GM19099 (cell line): ENCODE measurements around the gene SPEG.
A peak's percentile ranks its signal among the peaks of the same experiment; 100 is the strongest.

Source experiments
- POLR2A ChIP-seq: IDR thresholded peaks from 3 replicates; pipeline ENCODE4 v1.6.1; 2011; ENCODE audit warnings: low read depth; ENCODE audit not compliant: insufficient read length; ENCODE audit errors: extremely low read depth

The SPEG gene

DNA sequence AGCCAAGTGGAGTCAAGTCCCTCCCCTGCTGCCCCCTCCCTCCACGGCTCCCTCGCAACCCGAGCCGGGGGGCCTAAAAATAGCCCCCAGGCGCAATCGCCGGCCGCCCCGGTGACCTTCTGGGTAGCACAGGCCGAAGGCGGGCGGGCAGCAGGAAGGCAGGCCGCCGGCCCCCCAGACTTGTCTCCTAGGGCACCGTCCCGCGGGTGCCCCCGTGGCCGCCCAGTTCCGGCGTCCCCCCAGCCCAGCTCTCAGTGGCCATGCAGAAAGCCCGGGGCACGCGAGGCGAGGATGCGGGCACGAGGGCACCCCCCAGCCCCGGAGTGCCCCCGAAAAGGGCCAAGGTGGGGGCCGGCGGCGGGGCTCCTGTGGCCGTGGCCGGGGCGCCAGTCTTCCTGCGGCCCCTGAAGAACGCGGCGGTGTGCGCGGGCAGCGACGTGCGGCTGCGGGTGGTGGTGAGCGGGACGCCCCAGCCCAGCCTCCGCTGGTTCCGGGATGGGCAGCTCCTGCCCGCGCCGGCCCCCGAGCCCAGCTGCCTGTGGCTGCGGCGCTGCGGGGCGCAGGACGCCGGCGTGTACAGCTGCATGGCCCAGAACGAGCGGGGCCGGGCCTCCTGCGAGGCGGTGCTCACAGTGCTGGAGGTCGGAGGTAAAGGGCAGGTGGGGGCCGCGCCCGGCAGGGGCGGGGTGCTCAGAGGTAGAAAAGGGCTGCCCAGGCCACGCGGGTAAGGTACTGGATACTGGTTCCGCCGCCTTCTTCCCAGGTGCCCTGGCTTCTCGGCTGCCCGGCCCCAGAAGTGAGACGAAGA is at the start of gene SPEG:
SPEG (plus strand) TSS at position 126 of the 808 bp plus-strand sequence; CDS start at position 261, 135 bp downstream.
- TF ChIP-seq POLR2A: no peak

DNA sequence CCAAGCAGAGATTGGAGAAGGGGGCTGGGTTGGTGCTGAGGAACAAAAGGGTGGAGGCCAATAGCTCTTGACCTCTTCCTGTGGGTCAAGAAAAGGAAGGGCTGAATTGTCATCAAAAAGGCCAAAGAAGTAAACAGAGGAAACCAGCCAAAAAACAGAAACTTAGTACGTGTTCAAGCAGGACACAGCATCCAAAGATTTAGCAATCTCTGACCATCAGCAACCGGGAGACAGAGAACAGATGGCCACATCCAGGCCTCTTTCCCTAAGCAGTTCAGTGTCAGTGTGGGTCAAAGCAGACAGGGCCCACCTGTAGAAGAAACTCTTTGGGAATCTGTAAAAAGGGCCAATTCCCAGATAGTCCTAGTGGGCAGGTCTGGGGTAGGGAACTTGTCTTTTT is 49.8 kb upstream of the SPEG start:
- no peak for TF ChIP-seq POLR2A

DNA sequence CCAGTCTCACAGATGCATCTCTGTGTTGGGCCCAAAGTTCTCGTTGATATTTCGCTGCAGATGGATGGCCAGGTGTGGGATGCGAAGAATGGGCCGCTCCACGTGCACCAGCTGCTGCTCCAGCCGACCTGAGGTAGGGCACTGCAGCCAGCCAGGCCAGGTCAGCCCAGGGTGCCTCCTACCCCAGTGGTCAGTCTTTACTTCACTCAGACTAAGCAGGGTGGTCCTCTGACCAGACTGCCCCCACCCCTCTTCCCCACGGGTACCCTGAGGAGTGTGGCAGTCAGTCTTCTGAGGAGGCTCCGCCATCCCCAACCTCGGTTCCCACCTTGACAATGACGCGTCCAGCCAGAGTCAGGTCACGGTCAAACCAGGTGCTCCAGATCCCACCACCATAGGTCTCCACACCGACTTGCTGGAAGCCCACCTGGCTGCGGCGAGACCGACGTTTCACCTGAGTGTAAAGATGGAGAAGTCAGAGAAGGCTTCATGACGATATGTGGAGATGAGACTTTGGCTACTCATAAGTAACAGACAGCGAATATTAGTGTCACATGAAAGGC is 48.6 kb upstream of the SPEG start:
- no peak for TF ChIP-seq POLR2A

GRCh38 chr2:219386532-219387280 is 47.9 kb upstream of the SPEG start:
- TF ChIP-seq POLR2A: no peak

DNA sequence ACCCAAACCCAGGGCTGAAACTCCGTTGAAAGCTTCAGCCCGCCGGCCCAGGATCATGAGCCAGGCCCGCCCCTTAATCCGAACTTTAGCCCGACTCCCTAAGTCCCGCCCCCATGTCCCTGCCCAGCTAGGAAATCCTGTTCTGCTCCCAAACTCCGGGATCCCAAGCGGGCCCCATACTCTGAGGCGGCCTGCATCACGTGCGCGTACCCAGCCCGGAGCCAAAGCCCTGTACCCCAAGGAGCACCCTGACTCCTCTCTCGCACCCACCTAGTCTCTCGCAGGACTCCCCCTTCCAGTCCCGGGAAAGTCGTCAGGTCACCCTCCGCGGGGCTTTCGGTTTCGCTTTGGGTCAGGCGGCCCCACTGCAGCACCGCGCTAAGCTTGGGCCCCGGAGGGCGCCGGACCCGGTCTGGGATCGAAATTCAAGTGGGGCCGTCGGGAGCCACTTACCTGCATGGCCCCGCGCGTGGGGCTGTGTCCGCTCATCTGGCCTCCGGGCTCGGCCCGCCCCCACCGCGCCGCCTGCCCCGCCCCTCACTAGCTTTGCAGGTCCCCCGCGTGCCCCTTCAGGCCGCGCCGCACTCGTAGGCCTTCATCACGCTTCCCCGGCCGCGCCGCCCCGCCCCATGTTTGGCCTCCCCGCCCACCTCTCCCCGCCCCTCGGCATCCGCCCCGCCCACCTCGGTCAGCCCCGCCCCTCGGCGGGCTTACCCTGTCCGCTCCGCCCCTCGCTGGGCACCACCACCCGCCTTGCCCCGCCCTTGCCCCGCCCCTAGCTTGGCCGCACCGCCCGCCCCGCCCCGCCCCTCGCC is 47.1 kb upstream of the SPEG start, which contains the start of gene DNPEP:
DNPEP (minus strand) TSS at position 607 of the 815 bp plus-strand sequence; CDS start at position 489, 118 bp downstream.
- TF ChIP-seq POLR2A: peak; percentile 60

- no peak for TF ChIP-seq POLR2A
Observed at GRCh38 chr2:219388121-219388906, 46.3 kb upstream of the SPEG start.

DNA sequence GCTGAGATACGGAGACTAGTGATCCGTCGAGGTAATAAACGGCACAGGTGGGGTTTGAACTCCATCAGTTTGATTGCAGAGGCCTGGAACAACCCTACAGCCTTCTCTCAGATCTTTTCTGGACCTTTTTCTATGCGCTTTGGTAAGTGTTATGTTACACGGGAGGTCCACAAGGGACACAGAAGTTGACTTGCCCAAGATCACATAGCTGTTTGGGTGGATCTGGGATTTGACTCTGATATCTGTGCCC is 45.8 kb upstream of the SPEG start:
- no peak for TF ChIP-seq POLR2A

DNA sequence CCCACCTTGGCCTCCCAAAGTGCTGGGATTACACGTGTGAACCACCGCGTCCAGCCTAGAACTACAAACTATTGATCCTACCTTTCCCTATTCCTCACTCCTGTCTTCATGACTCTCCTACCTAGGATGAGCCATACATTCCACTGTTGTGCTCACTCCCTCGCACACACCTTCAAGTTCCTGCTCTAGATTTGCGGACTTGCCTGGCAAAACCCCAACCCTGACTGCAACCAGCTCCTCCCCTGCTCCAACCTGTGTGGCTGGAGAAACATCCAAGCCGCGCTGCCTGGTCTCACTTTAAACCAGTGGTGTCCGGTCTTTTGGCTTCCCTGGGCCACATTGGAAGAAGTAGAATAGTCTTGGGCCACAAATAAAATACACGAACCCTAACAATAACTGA is 41.9 kb upstream of the SPEG start:
- TF ChIP-seq POLR2A: no peak

GRCh38 chr2:219395609-219396008 is 39.0 kb upstream of the SPEG start:
- no peak for TF ChIP-seq POLR2A

GRCh38 chr2:219396863-219397457 is 37.7 kb upstream of the SPEG start:
- TF ChIP-seq POLR2A: no peak

- TF ChIP-seq POLR2A: no peak
Observed at GRCh38 chr2:219398721-219399363, 35.8 kb upstream of the SPEG start.

DNA sequence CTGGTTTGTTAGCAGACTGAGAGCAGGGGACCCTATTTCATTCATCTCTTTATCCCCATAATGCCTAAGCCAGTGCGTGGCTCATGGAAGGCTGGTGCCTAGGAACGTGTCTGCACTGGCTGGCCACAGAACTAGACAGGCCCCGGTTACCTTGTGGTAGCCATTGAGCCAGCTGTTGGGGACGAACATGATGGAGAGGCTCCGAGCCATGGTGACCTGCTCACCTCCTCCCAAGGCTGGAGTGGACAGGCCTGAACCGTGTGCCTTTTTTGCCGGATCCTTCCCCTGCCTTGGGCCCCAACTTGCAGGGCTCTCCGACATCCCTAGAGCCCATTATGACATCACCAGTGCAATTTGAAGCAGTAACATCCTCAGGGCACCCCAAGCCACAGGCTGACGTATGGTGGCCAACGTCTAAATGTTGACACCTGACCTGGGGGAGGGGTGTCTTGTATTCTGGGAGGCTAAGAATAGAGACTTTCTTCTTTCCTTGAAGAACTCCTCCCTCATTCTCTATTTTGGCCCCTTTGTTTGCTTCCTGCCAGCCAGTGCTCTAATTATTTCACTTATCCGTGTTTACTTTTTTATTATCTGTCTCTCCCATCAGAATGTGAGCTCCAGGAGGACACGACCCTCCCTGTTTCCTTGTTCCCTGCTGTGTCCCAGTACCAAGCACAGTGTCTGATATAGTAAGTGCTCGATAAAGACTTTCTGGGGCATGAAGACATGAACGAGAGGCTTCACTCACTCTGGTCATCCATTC is 34.7 kb upstream of the SPEG start:
- TF ChIP-seq POLR2A: no peak

GRCh38 chr2:219400562-219400961 is 34.1 kb upstream of the SPEG start:
- TF ChIP-seq POLR2A: no peak
